Right renal cortex interstitium (tissue), 3 donors: ENCODE measurements around the gene SLC15A5. TPM values are rescaled to one million over a fixed set of nuclear protein-coding genes. Genes with fewer than 3 reads are reported as not detected.

Experiments used
- DNase-seq, 3 donors: peaks; one replicate each; pipeline ENCODE4 v3.0.0-alpha.2; 2013; ENCODE audit warnings: low read depth in 3 of 3, low spot score in 2 of 3
- polyA plus RNA-seq, 3 donors: library from polyadenylated mRNA; unstranded; fragments of 120-200 nt; gene quantifications; one replicate each; pipeline ENCODE4 v1.2.1, GENCODE V29; 2013; ENCODE audit not compliant: insufficient read length in 3 of 3

The SLC15A5 gene
- polyA plus RNA-seq, 3 donors: not detected

GRCh38 chr12:16261944-16262475 is 15.5 kb downstream of the SLC15A5 start:
- no peak for DNase-seq

DNA sequence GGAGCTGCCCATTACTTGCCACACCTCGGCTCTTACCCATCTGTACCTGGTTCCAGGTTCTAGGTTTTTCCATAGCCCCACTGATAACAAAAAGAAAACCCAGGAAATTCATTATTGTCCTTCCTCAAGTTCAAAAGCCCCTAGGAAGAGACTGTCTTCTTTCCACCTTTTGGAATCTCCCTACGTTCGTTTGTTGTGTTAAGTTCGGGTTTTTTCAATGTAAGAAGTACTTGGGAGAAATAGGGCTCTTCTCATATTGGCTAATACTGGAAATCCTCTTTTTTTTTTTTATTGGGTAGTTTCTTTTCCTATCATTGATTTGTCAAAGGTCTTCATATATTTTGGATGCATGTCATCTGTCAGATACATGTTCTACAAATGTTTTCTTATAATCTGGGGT is 17.3 kb downstream of the SLC15A5 start:
- DNase-seq: no peak

DNA sequence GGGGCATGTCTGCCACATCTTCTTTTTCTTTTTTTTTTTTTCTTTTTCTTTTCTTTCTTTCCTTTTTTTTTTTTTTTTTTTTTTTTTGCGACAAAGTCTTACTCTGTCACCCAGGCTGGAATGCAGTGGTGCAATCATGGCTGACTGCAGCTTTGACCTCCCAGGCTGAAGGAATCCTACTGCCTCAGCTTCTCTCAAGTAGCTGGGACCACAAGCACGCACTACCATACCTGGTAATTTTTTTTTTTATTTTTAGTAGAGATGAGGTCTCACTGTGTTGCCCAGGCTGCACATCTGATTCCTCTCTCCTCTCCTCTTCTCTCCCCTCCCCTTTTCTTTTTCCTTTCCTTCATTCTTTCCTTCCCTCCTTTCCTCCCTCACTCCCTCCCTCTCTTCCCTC is 18.5 kb downstream of the SLC15A5 start:
- DNase-seq: no peak

DNA sequence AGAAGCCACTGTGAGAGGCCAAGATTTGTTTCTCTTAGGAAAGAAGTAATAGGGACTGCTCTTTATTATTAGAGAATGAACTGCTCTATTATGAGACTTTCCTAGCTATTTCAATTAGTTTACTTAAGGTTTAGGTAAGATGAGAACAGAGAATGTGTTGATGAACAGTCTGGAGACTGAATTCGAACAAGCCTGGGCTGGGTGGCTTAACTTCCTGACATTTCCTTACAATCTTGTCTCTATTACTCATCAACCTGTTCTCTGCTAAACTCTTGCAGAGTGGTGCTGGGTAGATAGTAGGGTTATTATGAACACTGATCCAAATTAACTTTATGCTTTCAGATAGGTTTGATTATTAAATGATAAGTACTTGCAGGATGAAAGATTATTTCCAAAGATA is 31.2 kb downstream of the SLC15A5 start:
- no peak for DNase-seq

DNA sequence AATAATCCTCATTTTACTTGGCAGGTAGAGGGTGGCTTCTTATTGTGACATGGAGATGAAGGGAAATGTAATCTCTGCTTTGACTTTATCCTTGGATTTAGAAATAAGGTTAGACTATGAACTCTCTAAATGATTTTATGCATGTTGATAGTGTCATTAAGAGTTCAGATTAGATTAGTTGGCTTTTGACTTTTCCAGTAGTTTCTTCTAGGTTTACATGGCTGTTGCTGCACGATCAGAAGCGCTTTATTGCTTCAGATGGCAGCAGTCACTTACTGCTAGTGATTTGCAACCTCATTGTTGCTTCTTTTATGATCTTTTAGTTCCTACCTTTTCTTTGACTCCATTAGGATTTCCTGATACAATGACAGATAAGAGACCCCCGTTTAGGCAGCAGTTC is 32.3 kb downstream of the SLC15A5 start:
- DNase-seq: no peak

GRCh38 chr12:16243487-16244412 is 33.7 kb downstream of the SLC15A5 start:
- no peak for DNase-seq

- no peak for DNase-seq
These were observed 36.1 kb downstream of the SLC15A5 start for GRCh38 chr12:16241346-16241745.

DNA sequence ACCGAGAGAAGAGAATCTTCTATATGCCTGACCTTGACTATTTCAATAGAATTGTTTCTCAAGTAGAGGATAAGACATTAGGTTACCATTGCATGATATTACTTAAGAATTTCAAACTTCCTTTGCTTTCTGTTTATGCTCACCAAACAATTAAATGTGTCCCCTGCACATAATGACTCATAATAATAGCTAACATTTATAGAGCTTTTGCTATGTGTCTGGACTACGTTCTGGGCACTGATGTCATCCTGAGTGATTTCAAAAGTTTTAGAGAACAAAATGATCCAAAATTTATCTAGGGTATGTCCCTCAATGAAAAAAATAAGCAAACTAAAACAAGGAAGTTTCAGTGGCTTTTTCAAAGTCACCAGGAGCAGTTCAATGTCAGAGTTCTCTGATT is 38.8 kb downstream of the SLC15A5 start:
- no peak for DNase-seq

GRCh38 chr12:16229676-16230075 is 47.8 kb downstream of the SLC15A5 start:
- DNase-seq: no peak

- no peak for DNase-seq
These were observed 49.4 kb downstream of the SLC15A5 start for GRCh38 chr12:16228067-16228466.

- no peak for DNase-seq
These were observed 51.8 kb downstream of the SLC15A5 start for GRCh38 chr12:16225692-16226091.

- DNase-seq: no peak
These were observed 53.3 kb downstream of the SLC15A5 start for GRCh38 chr12:16224196-16224595.

DNA sequence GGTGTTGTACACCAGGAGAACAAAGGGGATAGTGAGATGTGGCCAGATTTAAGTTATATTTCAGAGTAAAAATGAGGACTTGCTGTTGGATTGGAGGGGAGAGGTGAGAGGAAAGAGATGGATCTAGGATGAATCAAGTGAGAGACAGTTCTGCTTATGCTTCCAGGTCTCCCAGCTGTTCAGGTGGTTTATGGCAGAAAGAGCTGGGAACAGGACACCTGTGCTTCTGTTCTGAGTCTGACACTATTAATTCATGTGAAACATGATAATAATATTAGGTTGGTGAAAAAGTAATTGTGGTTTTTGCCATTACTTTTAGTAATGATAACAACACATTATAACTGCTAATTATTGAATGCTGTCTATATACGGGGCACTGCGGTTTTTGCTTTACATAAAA is 55.7 kb downstream of the SLC15A5 start:
- no peak for DNase-seq

- DNase-seq: no peak
These were observed 57.4 kb downstream of the SLC15A5 start for GRCh38 chr12:16220120-16220519.

GRCh38 chr12:16218934-16219751 is 58.3 kb downstream of the SLC15A5 start:
- no peak for DNase-seq

DNA sequence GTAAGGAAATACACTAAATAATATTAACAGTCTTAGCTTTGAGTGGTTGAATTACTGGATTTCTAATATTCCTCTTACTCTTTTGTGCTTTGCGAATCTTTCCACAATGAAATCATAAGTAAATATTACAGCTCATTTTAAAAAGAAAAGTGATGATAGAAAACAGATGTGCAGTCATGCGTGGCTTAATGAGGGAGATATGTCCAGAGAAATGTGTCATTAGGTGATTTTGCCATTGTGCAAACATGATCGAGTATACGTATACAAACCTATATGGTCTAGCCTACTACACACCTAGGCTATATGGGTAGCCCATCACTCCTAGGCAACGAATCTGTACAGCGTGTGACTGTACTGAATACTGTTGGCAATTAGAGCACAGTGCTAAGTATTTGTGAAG is 59.3 kb downstream of the SLC15A5 start:
- no peak for DNase-seq

GRCh38 chr12:16211731-16212130 is 65.8 kb downstream of the SLC15A5 start:
- no peak for DNase-seq

DNA sequence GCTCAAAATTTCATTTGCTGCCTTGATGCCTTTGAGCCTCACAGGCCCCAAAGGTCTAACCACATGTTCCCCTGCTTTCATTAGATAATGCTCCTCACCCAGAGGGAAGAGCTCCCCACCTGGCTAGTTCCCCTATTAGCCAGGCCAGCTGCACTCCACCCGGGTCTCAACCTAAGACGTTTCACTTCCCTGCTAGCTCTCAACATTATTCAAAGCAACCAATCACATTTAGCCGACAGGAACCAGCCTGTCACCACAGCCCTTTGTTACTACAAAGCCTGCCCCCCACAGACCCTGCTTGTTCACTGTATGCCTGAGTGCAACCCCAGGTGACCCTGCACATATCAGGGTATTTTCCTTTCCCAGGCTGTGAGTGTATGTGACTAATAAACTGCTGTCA is 78.6 kb downstream of the SLC15A5 start:
- no peak for DNase-seq

- no peak for DNase-seq
These were observed 79.9 kb downstream of the SLC15A5 start for GRCh38 chr12:16197600-16197999.

- no peak for DNase-seq
These were observed 87.6 kb downstream of the SLC15A5 start for GRCh38 chr12:16189849-16190248.

DNA sequence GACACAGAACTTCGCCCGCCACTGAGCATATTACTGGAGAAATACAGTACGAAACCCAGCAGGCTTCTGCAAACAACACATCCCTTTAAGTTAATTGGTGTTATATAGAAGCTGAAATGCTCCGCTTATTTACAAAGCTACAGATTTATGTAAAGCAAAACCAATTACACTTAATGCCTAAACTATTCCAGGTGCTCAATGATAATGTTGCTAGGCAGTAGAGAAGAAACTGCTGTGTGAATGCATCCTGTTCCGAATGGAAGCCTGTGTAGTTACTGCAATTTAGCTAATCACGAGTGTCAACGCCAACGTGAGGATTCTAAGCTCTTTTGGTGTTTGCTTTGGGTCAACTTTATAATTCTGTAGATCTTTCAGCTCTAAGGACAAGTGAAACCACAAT is 89.8 kb downstream of the SLC15A5 start:
- DNase-seq: no peak

GRCh38 chr12:16184681-16185080 is 92.8 kb downstream of the SLC15A5 start:
- no peak for DNase-seq
